HG03354 (cell line): ENCODE results near the gene ASB1.
A peak's percentile ranks its signal among the peaks of the same experiment; 100 is the strongest.

Source experiments
- ATAC-seq: cut with Tn5 transposase; IDR thresholded peaks from one replicate; pipeline ENCODE4 v1.9.1; 2021; ENCODE audit warnings: mild to moderate bottlenecking; ENCODE audit not compliant: unreplicated experiment, poor library complexity, severe bottlenecking

Gene ASB1

GRCh38 chr2:238421695-238422035 lies 5.1 kb upstream of the ASB1 start:
- ATAC-seq = no peak

- no peak for ATAC-seq
Measured at GRCh38 chr2:238422285-238422684, 4.4 kb upstream of the ASB1 start.

- no peak for ATAC-seq
Measured at GRCh38 chr2:238422940-238423339, 3.8 kb upstream of the ASB1 start.

- no peak for ATAC-seq
Measured at GRCh38 chr2:238423561-238424312, 3.0 kb upstream of the ASB1 start.

- no peak for ATAC-seq
Measured at GRCh38 chr2:238424313-238424700, 2.4 kb upstream of the ASB1 start.

- ATAC-seq = no peak
Measured at GRCh38 chr2:238425505-238425978, 1.2 kb upstream of the ASB1 start.

- peak; percentile 17 for ATAC-seq
Measured at GRCh38 chr2:238425979-238426567, 654 bp upstream of the ASB1 start.

GRCh38 chr2:238427435-238428162 lies 872 bp downstream of the ASB1 start:
- ATAC-seq = no peak

GRCh38 chr2:238428866-238429265 lies 2.1 kb downstream of the ASB1 start:
- no peak for ATAC-seq

GRCh38 chr2:238430781-238431180 lies 4.1 kb downstream of the ASB1 start:
- no peak for ATAC-seq

GRCh38 chr2:238431456-238431855 lies 4.7 kb downstream of the ASB1 start:
- no peak for ATAC-seq

GRCh38 chr2:238433300-238433915 lies 6.7 kb downstream of the ASB1 start:
- ATAC-seq = no peak

GRCh38 chr2:238433941-238434845 lies 7.5 kb downstream of the ASB1 start:
- no peak for ATAC-seq

- no peak for ATAC-seq
Measured at GRCh38 chr2:238434846-238435751, 8.4 kb downstream of the ASB1 start.

GRCh38 chr2:238435752-238436096 lies 9.0 kb downstream of the ASB1 start:
- ATAC-seq = no peak

GRCh38 chr2:238438856-238439849 lies 12.4 kb downstream of the ASB1 start:
- no peak for ATAC-seq

GRCh38 chr2:238439917-238440316 lies 13.2 kb downstream of the ASB1 start:
- no peak for ATAC-seq

GRCh38 chr2:238440331-238440730 lies 13.6 kb downstream of the ASB1 start:
- ATAC-seq = no peak
